Endothelial cell (in vitro differentiated cells): ENCODE data around the gene LCN9. TPM values are rescaled to one million over a fixed set of nuclear protein-coding genes. Genes with fewer than 3 reads are reported as not detected.

Experiments used
- DNase-seq: peaks from one replicate; pipeline ENCODE4 v3.0.0; 2021; ENCODE audit warnings: low spot score
- H3K27ac Mint-ChIP-seq: one replicate; pipeline ENCODE4 v1.8.0; 2021; ENCODE audit warnings: mixed read lengths, inconsistent platforms; ENCODE audit not compliant: unreplicated experiment
- H3K27me3 Mint-ChIP-seq: one replicate; pipeline ENCODE4 v1.8.0; 2021; ENCODE audit warnings: mild to moderate bottlenecking, moderate library complexity, mixed read lengths, inconsistent platforms; ENCODE audit not compliant: unreplicated experiment
- H3K36me3 Mint-ChIP-seq: one replicate; pipeline ENCODE4 v1.8.0; 2021; ENCODE audit warnings: mild to moderate bottlenecking, low read depth, mixed read lengths, inconsistent platforms; ENCODE audit not compliant: unreplicated experiment
- H3K4me1 Mint-ChIP-seq: one replicate; pipeline ENCODE4 v1.8.0; 2021; ENCODE audit warnings: mild to moderate bottlenecking, mixed read lengths, inconsistent platforms; ENCODE audit not compliant: unreplicated experiment
- H3K4me3 Mint-ChIP-seq: one replicate; pipeline ENCODE4 v1.8.0; 2021; ENCODE audit warnings: mild to moderate bottlenecking, mixed read lengths, inconsistent platforms; ENCODE audit not compliant: unreplicated experiment
- H3K9me3 Mint-ChIP-seq: one replicate; pipeline ENCODE4 v1.8.0; 2021; ENCODE audit warnings: mixed read lengths, inconsistent platforms; ENCODE audit not compliant: unreplicated experiment
- CTCF ChIP-seq: fragments of 200-600 bp; sonication (generic); IDR thresholded peaks from one replicate; pipeline ENCODE4 v1.5.0; 2021; ENCODE audit warnings: antibody characterized with exemption; ENCODE audit not compliant: unreplicated experiment
- total RNA-seq: library from RNA; stranded (reverse); fragmentation: NEBNext Ultra II Directional; extraction: Animal tissue kit (Norgen Biotek cat#: 25700); gene quantifications from one replicate; pipeline ENCODE4 v1.2.1, GENCODE V29; 2021; ENCODE audit not compliant: unreplicated experiment

The LCN9 gene
- total RNA-seq, 1 donor from 2014 or later, result not detected

GRCh38 chr9:135694414-135694813, 31.3 kb downstream of the LCN9 start:
- Mint-ChIP-seq H3K27me3 (peaks cover 5% of the 10 kb centered on the region), H3K36me3 (no peaks in the 10 kb centered on the region), H3K4me1 (no peaks in the 10 kb centered on the region), H3K27ac (no peak overlapping the region), H3K9me3 (no peaks in the 10 kb centered on the region), H3K4me3 (no peak overlapping the region)
- TF ChIP-seq CTCF, result no peak
- DNase-seq, result no peak

GRCh38 chr9:135695036-135695435, 31.9 kb downstream of the LCN9 start:
- Mint-ChIP-seq H3K27me3 (peaks cover 5% of the 10 kb centered on the region), H3K4me3 (no peak overlapping the region), H3K4me1 (no peaks in the 10 kb centered on the region), H3K9me3 (no peaks in the 10 kb centered on the region), H3K36me3 (no peaks in the 10 kb centered on the region), H3K27ac (no peak overlapping the region)
- DNase-seq, result no peak
- TF ChIP-seq CTCF, result no peak

GRCh38 chr9:135695642-135696041, 32.5 kb downstream of the LCN9 start:
- H3K4me1 Mint-ChIP-seq, result no peaks in the 10 kb centered on the region
- no peak overlapping the region for H3K4me3 Mint-ChIP-seq
- no peak overlapping the region for H3K27ac Mint-ChIP-seq
- peaks cover 3% of the 10 kb centered on the region for H3K27me3 Mint-ChIP-seq
- no peak for TF ChIP-seq CTCF
- H3K9me3 Mint-ChIP-seq, result no peaks in the 10 kb centered on the region
- DNase-seq, result no peak
- H3K36me3 Mint-ChIP-seq, result no peaks in the 10 kb centered on the region

GRCh38 chr9:135696446-135696845, 33.3 kb downstream of the LCN9 start:
- Mint-ChIP-seq H3K36me3 (no peaks in the 10 kb centered on the region), H3K9me3 (no peaks in the 10 kb centered on the region), H3K27me3 (peaks cover 3% of the 10 kb centered on the region), H3K27ac (no peak overlapping the region), H3K4me3 (no peak overlapping the region), H3K4me1 (no peaks in the 10 kb centered on the region)
- no peak for TF ChIP-seq CTCF
- no peak for DNase-seq

GRCh38 chr9:135697226-135697625, 34.1 kb downstream of the LCN9 start:
- Mint-ChIP-seq H3K9me3 (no peaks in the 10 kb centered on the region), H3K36me3 (no peaks in the 10 kb centered on the region), H3K4me1 (no peaks in the 10 kb centered on the region), H3K4me3 (no peak overlapping the region), H3K27ac (no peak overlapping the region), H3K27me3 (peaks cover 3% of the 10 kb centered on the region)
- no peak for TF ChIP-seq CTCF
- no peak for DNase-seq
